NB4 (cell line): Measurements from ENCODE around the gene CPED1.

ENCODE experiments used
- CTCF ChIP-seq: IDR thresholded peaks from one replicate; pipeline ENCODE4 v1.5.1; 2012; ENCODE audit warnings: low read depth, low read length
- POLR2A ChIP-seq: IDR thresholded peaks from 2 replicates; pipeline ENCODE4 v1.6.1; 2011; ENCODE audit warnings: mild to moderate bottlenecking; ENCODE audit not compliant: insufficient read length; ENCODE audit errors: extremely low read depth

- TF ChIP-seq CTCF (no peak), POLR2A (no peak)
These were observed 55.1 kb downstream of the CPED1 start for GRCh38 chr7:121043314-121044234.
